SK-N-SH treated with all-trans-retinoic acid at 6 μM for 48 hours (cell line): ENCODE results near the gene RECQL5.
"Not testable (repeated sequence)": the region's sequence is repeated elsewhere in the genome, so short reads cannot be mapped to it uniquely, and the experiment has no call there.

Source experiments
- ATAC-seq: fragments of 200-7000 bp; cut with Tn5 transposase; 3 replicates; pipeline ENCODE4 v1.9.1; 2020; ENCODE audit warnings: mild to moderate bottlenecking, moderate library complexity
- ARNTL ChIP-seq: fragments of 450-650 bp; formaldehyde crosslinking; IDR thresholded peaks from 2 replicates; pipeline ENCODE4 v1.5.0; 2020; ENCODE audit warnings: low read depth, mild to moderate bottlenecking, moderate library complexity, borderline replicate concordance
- BACH2 ChIP-seq: fragments of 250-450 bp; sonication (Bioruptor Pico); IDR thresholded peaks from 2 replicates; pipeline ENCODE4 v1.9.0; 2021; ENCODE audit warnings: mild to moderate bottlenecking, borderline replicate concordance
- CSDC2 ChIP-seq: fragments of 250-450 bp; sonication (Bioruptor Pico); IDR thresholded peaks from 2 replicates; pipeline ENCODE4 v1.5.0; 2020; ENCODE audit warnings: mild to moderate bottlenecking, moderate library complexity
- ESRRG ChIP-seq: fragments of 250-450 bp; sonication (Bioruptor Pico); IDR thresholded peaks from 2 replicates; pipeline ENCODE4 v1.6.1; 2021; ENCODE audit warnings: mild to moderate bottlenecking
- GLIS3 ChIP-seq: fragments of 250-450 bp; sonication (Bioruptor Pico); IDR thresholded peaks from 2 replicates; pipeline ENCODE4 v1.5.0; 2020; ENCODE audit warnings: mild to moderate bottlenecking, moderate library complexity
- OSR1 ChIP-seq: fragments of 250-450 bp; sonication (Bioruptor Pico); IDR thresholded peaks from 2 replicates; pipeline ENCODE4 v1.8.0; 2022; ENCODE audit warnings: moderate library complexity, mild to moderate bottlenecking, inconsistent platforms
- PPARA ChIP-seq: fragments of 250-450 bp; sonication (Bioruptor Pico); IDR thresholded peaks from 2 replicates; pipeline ENCODE4 v1.5.0; 2020; ENCODE audit warnings: mild to moderate bottlenecking, borderline replicate concordance
- RARB ChIP-seq: fragments of 250-450 bp; sonication (Bioruptor Pico); IDR thresholded peaks from 2 replicates; pipeline ENCODE4 v1.8.0; 2021; ENCODE audit warnings: mild to moderate bottlenecking, moderate library complexity
- SNAI2 ChIP-seq: fragments of 250-450 bp; sonication (Bioruptor Pico); IDR thresholded peaks from 2 replicates; pipeline ENCODE4 v1.5.0; 2020; ENCODE audit warnings: mild to moderate bottlenecking, moderate library complexity
- TCF4 ChIP-seq: fragments of 250-450 bp; sonication (Bioruptor Pico); IDR thresholded peaks from 2 replicates; pipeline ENCODE4 v1.8.0; 2021; ENCODE audit warnings: mild to moderate bottlenecking, moderate library complexity, borderline replicate concordance
- TOX ChIP-seq: fragments of 250-450 bp; sonication (Bioruptor Pico); IDR thresholded peaks from 2 replicates; pipeline ENCODE4 v1.8.0; 2021; ENCODE audit warnings: mild to moderate bottlenecking, moderate library complexity, borderline replicate concordance
- ZC3H10 ChIP-seq: fragments of 250-450 bp; sonication (Bioruptor Pico); IDR thresholded peaks from 2 replicates; pipeline ENCODE4 v1.5.1; 2021; ENCODE audit warnings: mild to moderate bottlenecking, moderate library complexity
- ZFP3 ChIP-seq: fragments of 250-450 bp; sonication (Bioruptor Pico); IDR thresholded peaks from 2 replicates; pipeline ENCODE4 v1.5.0; 2020; ENCODE audit warnings: mild to moderate bottlenecking, moderate library complexity
- ZFP30 ChIP-seq: fragments of 450-650 bp; formaldehyde crosslinking; IDR thresholded peaks from 2 replicates; pipeline ENCODE4 v1.5.0; 2022; ENCODE audit warnings: mild to moderate bottlenecking, moderate library complexity
- ZNF565 ChIP-seq: fragments of 450-650 bp; formaldehyde crosslinking; conservative IDR thresholded peaks from 2 replicates; pipeline ENCODE4 v1.5.0; 2020; ENCODE audit warnings: low read depth, mild to moderate bottlenecking, moderate library complexity
- ZNF70 ChIP-seq: fragments of 450-650 bp; formaldehyde crosslinking; IDR thresholded peaks from 2 replicates; pipeline ENCODE4 v1.5.0; 2020; ENCODE audit warnings: mild to moderate bottlenecking, moderate library complexity
- TF ChIP-seq, protein P1 (sequence below): fragments of 250-450 bp; sonication (Bioruptor Pico); IDR thresholded peaks from 2 replicates; pipeline ENCODE4 v1.5.1; 2021; ENCODE audit warnings: mild to moderate bottlenecking, moderate library complexity
- TF ChIP-seq, protein P2 (sequence below): fragments of 250-450 bp; sonication (Bioruptor Pico); IDR thresholded peaks from 2 replicates; pipeline ENCODE4 v1.5.1; 2020; ENCODE audit warnings: low read depth, mild to moderate bottlenecking, moderate library complexity
- TF ChIP-seq, protein P3 (sequence below): fragments of 250-450 bp; sonication (Bioruptor Pico); IDR thresholded peaks from 2 replicates; pipeline ENCODE4 v1.8.0; 2021; ENCODE audit warnings: low read depth, mild to moderate bottlenecking, moderate library complexity, borderline replicate concordance
- TF ChIP-seq, protein P4 (sequence below): fragments of 250-450 bp; sonication (Bioruptor Pico); IDR thresholded peaks from 2 replicates; pipeline ENCODE4 v1.5.0; 2020; ENCODE audit warnings: mild to moderate bottlenecking, moderate library complexity

Gene RECQL5

DNA sequence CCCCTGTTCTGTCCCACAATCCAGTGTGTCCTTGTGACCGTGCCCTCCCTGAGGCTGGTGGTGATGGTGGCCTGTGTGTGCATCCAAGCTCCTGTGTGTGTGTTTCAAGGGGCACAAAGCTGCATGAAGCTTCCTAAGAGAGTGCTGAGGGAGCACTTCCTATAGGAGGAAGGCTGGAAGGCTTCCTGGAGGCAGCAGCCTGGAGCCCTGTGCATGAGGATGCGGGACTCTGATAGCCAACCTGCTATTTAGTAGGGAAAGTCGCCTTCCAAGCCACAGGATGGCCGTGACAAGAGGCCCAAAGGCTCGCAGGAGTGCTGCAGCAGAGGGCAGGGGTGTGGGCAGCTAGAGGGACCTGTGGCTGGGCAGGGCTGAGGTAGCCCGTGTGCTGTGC is 71.0 kb downstream of the RECQL5 start (continued):
- TF ChIP-seq ZNF565 (CRISPR knock-in tag) (no peak), GLIS3 (CRISPR knock-in tag) (no peak), CSDC2 (CRISPR knock-in tag) (no peak), BACH2 (CRISPR knock-in tag) (no peak)
- TF ChIP-seq, protein P1, sequence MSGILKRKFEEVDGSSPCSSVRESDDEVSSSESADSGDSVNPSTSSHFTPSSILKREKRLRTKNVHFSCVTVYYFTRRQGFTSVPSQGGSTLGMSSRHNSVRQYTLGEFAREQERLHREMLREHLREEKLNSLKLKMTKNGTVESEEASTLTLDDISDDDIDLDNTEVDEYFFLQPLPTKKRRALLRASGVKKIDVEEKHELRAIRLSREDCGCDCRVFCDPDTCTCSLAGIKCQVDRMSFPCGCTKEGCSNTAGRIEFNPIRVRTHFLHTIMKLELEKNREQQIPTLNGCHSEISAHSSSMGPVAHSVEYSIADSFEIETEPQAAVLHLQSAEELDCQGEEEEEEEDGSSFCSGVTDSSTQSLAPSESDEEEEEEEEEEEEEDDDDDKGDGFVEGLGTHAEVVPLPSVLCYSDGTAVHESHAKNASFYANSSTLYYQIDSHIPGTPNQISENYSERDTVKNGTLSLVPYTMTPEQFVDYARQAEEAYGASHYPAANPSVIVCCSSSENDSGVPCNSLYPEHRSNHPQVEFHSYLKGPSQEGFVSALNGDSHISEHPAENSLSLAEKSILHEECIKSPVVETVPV (CRISPR knock-in tag): no peak

DNA sequence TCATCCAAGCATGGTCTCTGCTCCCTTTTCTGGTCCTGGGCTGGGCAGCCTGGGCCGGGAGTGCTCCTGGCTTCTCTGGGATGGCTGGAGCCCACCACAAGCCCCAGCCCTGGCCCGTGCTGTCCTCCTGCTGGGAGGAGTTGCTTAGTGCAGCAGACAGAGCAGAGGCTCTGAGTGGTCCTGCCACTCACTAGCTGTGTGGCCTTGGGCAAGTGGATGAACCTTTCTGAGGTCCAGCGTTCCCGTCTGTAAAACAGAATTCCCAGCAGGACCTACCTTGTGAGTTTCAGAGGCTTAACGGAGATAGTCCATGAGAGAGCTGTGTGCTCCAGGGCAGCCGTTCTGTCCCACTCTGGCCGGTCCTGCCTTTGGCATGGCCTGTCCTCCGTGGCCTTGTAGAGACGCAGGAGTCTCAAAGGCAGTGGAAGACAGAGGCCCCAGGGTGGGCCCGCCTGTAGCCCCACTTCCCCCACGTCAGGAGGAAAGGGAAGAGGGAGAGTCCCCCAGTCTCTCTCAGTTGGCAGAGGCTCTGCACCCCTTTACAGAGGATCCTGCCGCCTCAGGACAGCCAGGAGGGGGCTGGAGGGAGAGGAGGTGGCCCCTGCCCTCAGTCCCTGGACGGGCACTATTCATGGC is 71.6 kb downstream of the RECQL5 start:
- peak; percentile 32; the same call in 2 of the 3 replicates for ATAC-seq
- TF ChIP-seq RARB (CRISPR knock-in tag) (no peak), SNAI2 (CRISPR knock-in tag) (no peak)
- TF ChIP-seq, all 23 proteins: peak for 0

DNA sequence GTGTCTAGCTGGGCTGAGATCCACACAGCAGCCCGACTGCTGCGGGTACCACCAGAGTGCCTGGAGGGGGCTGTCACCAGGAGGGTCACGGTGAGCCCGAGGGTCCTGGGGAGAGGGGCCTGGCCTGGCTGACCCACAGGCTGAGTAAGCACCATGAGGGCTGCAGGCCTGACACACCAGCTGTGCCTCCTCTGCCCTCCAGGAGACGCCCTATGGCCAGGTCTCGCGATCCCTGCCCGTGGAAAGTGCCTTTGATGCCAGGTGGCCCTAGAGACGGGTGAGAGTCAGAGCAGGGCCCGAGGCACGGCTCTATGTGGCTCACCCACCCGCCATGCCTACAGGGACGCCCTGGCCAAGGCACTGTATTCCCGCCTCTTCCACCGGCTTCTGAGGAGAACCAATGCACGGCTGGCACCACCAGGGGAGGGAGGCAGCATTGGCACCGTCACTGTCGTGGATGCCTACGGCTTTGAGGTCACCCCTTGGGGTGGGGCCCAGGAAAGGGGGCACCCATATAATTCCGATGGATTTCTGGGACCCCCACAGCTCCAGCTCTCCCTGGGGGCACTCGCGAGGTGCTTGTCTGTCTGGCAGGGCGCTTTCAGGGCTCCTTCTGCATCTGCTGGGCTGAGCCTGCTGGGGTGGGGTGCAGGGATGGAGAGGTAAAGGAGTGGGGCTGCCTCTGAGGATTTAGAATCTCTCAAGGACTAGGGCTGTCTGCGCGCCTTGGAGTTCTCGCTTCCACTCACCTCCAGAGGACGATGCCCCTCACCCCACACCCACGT is 72.3 kb downstream of the RECQL5 start:
- TF ChIP-seq ZNF565 (CRISPR knock-in tag) (no peak), PPARA (CRISPR knock-in tag) (no peak), CSDC2 (CRISPR knock-in tag) (no peak), ZFP3 (CRISPR knock-in tag) (no peak), BACH2 (CRISPR knock-in tag) (no peak), ARNTL (CRISPR knock-in tag) (no peak), TOX (CRISPR knock-in tag) (no peak)
- TF ChIP-seq, protein P2, sequence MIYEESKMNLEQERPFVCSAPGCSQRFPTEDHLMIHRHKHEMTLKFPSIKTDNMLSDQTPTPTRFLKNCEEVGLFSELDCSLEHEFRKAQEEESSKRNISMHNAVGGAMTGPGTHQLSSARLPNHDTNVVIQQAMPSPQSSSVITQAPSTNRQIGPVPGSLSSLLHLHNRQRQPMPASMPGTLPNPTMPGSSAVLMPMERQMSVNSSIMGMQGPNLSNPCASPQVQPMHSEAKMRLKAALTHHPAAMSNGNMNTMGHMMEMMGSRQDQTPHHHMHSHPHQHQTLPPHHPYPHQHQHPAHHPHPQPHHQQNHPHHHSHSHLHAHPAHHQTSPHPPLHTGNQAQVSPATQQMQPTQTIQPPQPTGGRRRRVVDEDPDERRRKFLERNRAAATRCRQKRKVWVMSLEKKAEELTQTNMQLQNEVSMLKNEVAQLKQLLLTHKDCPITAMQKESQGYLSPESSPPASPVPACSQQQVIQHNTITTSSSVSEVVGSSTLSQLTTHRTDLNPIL (CRISPR knock-in tag): no peak
- peak; percentile 28 for ATAC-seq

DNA sequence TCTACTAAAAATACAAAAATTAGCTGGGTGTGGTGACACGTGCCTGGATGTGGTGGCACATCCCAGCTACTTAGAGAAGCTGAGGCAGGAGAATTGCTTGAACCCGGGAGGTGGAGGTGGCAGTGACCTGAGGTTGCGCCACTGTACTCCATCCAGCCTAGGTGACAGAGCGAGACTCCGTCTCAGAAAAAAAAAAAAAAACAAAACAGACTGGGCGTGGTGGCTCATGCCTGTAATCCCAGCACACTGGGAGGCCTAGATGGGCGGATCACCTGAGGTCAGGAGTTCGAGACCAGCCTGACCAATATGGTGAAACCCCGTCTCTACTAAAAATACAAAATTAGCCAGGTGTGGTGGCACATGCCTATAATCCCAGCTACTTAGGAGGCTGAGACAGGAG is 73.5 kb downstream of the RECQL5 start:
- not testable (repeated sequence) for ATAC-seq

DNA sequence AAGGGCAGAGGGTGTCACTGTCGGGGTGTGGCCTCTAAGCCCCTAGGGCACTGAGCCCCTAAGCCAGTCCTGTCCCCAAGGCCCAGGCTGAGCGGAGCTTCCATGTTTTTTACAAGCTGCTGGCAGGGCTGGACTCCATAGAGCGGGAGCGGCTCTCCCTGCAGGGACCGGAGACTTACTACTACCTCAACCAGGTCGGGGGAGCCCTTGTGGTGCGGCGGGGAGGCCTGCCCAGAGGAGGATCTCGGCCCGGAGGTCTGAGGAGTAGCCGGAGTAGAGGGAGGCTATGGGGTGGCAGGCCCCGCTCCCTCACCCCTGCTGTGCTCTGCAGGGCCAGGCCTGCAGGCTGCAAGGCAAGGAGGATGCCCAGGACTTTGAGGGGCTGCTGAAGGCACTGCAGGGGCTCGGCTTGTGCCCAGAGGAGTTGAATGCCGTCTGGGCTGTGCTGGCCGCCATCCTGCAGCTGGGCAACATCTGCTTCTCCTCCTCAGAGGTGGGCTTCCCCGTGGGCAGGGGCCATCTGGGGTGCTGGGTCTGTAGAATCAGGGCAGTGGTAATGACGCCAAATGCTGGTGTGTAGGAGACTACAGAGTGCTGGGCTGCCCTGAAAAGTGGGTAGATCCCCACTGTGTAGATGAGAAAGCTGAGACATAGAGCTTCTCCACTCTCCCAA is 74.5 kb downstream of the RECQL5 start:
- TF ChIP-seq SNAI2 (CRISPR knock-in tag): no peak
- TF ChIP-seq, protein P3, sequence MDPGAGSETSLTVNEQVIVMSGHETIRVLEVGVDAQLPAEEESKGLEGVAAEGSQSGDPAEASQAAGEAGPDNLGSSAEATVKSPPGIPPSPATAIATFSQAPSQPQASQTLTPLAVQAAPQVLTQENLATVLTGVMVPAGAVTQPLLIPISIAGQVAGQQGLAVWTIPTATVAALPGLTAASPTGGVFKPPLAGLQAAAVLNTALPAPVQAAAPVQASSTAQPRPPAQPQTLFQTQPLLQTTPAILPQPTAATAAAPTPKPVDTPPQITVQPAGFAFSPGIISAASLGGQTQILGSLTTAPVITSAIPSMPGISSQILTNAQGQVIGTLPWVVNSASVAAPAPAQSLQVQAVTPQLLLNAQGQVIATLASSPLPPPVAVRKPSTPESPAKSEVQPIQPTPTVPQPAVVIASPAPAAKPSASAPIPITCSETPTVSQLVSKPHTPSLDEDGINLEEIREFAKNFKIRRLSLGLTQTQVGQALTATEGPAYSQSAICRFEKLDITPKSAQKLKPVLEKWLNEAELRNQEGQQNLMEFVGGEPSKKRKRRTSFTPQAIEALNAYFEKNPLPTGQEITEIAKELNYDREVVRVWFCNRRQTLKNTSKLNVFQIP: no peak
- TF ChIP-seq, protein P4, sequence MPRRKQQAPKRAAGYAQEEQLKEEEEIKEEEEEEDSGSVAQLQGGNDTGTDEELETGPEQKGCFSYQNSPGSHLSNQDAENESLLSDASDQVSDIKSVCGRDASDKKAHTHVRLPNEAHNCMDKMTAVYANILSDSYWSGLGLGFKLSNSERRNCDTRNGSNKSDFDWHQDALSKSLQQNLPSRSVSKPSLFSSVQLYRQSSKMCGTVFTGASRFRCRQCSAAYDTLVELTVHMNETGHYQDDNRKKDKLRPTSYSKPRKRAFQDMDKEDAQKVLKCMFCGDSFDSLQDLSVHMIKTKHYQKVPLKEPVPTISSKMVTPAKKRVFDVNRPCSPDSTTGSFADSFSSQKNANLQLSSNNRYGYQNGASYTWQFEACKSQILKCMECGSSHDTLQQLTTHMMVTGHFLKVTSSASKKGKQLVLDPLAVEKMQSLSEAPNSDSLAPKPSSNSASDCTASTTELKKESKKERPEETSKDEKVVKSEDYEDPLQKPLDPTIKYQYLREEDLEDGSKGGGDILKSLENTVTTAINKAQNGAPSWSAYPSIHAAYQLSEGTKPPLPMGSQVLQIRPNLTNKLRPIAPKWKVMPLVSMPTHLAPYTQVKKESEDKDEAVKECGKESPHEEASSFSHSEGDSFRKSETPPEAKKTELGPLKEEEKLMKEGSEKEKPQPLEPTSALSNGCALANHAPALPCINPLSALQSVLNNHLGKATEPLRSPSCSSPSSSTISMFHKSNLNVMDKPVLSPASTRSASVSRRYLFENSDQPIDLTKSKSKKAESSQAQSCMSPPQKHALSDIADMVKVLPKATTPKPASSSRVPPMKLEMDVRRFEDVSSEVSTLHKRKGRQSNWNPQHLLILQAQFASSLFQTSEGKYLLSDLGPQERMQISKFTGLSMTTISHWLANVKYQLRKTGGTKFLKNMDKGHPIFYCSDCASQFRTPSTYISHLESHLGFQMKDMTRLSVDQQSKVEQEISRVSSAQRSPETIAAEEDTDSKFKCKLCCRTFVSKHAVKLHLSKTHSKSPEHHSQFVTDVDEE: no peak
- TF ChIP-seq, protein P1 (CRISPR knock-in tag): no peak
- TF ChIP-seq TCF4 (CRISPR knock-in tag): no peak
- TF ChIP-seq ZNF70 (CRISPR knock-in tag): no peak
- no peak for TF ChIP-seq ESRRG (CRISPR knock-in tag)
- TF ChIP-seq ZC3H10 (CRISPR knock-in tag): no peak
- no peak for TF ChIP-seq TOX (CRISPR knock-in tag)
- TF ChIP-seq, protein P2 (CRISPR knock-in tag): no peak
- no peak for TF ChIP-seq OSR1
- no peak for TF ChIP-seq ZNF565 (CRISPR knock-in tag)
- TF ChIP-seq ZFP30 (CRISPR knock-in tag): no peak
- TF ChIP-seq, all 23 proteins: peak for 0

More for the DNA sequence above, 74.5 kb downstream of the RECQL5 start:
- no peak for ATAC-seq
